ENCODE measurements around the gene INKA2. TPM values are rescaled to one million over a fixed set of nuclear protein-coding genes. Genes with fewer than 3 reads are reported as not detected.

The INKA2 gene
- total and polyA plus RNA-seq, 2 experiments from 2014 or later, result 1.8 to 3.2 TPM

- peaks cover 4% of the 10 kb centered on the region for H4K20me1 ChIP-seq (ENCODE audit: insufficient read depth, poor library complexity, severe bottlenecking)
- no peaks in the 10 kb centered on the region for H3K9me2 ChIP-seq (replicated peaks; ENCODE audit: insufficient read depth)
- 97% methylated on average over 1 of the region's 1 CpG for WGBS (ENCODE audit: low lambda C conversion rate, missing lambda C conversion rate)
Observed at GRCh38 chr1:111691886-111692285, 47.3 kb downstream of the INKA2 start.

GRCh38 chr1:111690306-111690617, 48.9 kb downstream of the INKA2 start:
- TF ChIP-seq EZH2 (IDR thresholded peaks at IDR 0.05; ENCODE audit: borderline replicate concordance), result no peak
- TF ChIP-seq EZH2phosphoT487 (IDR thresholded peaks at IDR 0.05; ENCODE audit: low read depth, severe bottlenecking, unreplicated experiment), result no peak
- no peak for TF ChIP-seq CTCF (IDR thresholded peaks at IDR 0.05; ENCODE audit: poor library complexity)
- H4K20me1 ChIP-seq (ENCODE audit: insufficient read depth, poor library complexity, severe bottlenecking), result peaks cover 4% of the 10 kb centered on the region

More at GRCh38 chr1:111691886-111692285, 47.3 kb downstream of the INKA2 start:
- Histone ChIP-seq H3K79me2 (peaks cover 33% of the 10 kb centered on the region), H3K9me3 (ENCODE audit: low read depth) (no peaks in the 10 kb centered on the region), H3K4me1 (ENCODE audit: insufficient read depth) (peaks cover 13% of the 10 kb centered on the region), H2AFZ (no peak overlapping the region), H3K27ac (no peak overlapping the region), H3K36me3 (replicated peaks; ENCODE audit: insufficient read depth, low read depth) (no peaks in the 10 kb centered on the region), H3K4me3 (no peak overlapping the region), H3K27me3 (no peaks in the 10 kb centered on the region), H3K4me2 (no peak overlapping the region)
- no peak for DNase-seq (ENCODE audit: low spot score)
- TF ChIP-seq CTCF (IDR thresholded peaks at IDR 0.05; ENCODE audit: poor library complexity) (no peak), EZH2 (IDR thresholded peaks at IDR 0.05; ENCODE audit: borderline replicate concordance) (no peak), EZH2phosphoT487 (IDR thresholded peaks at IDR 0.05; ENCODE audit: low read depth, severe bottlenecking, unreplicated experiment) (no peak)

More at GRCh38 chr1:111690306-111690617, 48.9 kb downstream of the INKA2 start:
- Histone ChIP-seq H3K4me1 (ENCODE audit: insufficient read depth) (peaks cover 13% of the 10 kb centered on the region), H3K27me3 (no peaks in the 10 kb centered on the region), H3K4me3 (no peak overlapping the region), H3K9me2 (replicated peaks; ENCODE audit: insufficient read depth) (no peaks in the 10 kb centered on the region), H3K36me3 (replicated peaks; ENCODE audit: insufficient read depth, low read depth) (no peaks in the 10 kb centered on the region), H3K27ac (peak overlapping the region; percentile 4), H3K79me2 (peaks cover 33% of the 10 kb centered on the region), H2AFZ (no peak overlapping the region), H3K4me2 (no peak overlapping the region), H3K9me3 (ENCODE audit: low read depth) (no peaks in the 10 kb centered on the region)
- DNase-seq (ENCODE audit: low spot score), result peak; percentile 72

Small RNA genes within 50 kb of the gene (small RNA-seq; reads per million reads assigned to genes)
- gene INKA2, result 0.28 reads per million

Other genes with a start within 250 kb of the INKA2 start
- 0.33 and 2.0 TPM in 2 replicates for gene ADORA3, start 235.8 kb downstream of the INKA2 start, total RNA-seq
- 0.41 and 0.61 TPM in 2 replicates for gene ADORA3, start 235.8 kb downstream of the INKA2 start, polyA plus RNA-seq
- 2.6 and 6.5 TPM in 2 replicates for gene TMIGD3, start 235.8 kb downstream of the INKA2 start, total RNA-seq
- 5.2 TPM in 2 replicates for gene TMIGD3, start 235.8 kb downstream of the INKA2 start, polyA plus RNA-seq
- gene RAP1A, start 119.6 kb downstream of the INKA2 start, total RNA-seq, result 49.6 and 56.2 TPM in 2 replicates
- gene RAP1A, start 119.6 kb downstream of the INKA2 start, polyA plus RNA-seq, result 34.2 and 48.8 TPM in 2 replicates
- 19.4 and 19.5 TPM in 2 replicates for gene DDX20, start 16.5 kb upstream of the INKA2 start, total RNA-seq
- gene DDX20, start 16.5 kb upstream of the INKA2 start, polyA plus RNA-seq, result 6.7 and 7.7 TPM in 2 replicates